Cardiac atrium fibroblast (primary cell): Measurements from ENCODE around the gene UPK3B. TPM values are rescaled to one million over a fixed set of nuclear protein-coding genes. Genes with fewer than 3 reads are reported as not detected.

Experiments
- total RNA-seq: library from RNA; depleted of rRNA; stranded (reverse); fragments of >200 nt; gene quantifications from 2 replicates; pipeline ENCODE4 v1.2.3, GENCODE V29; 2015

The UPK3B gene
- total RNA-seq = not detected in 2 replicates

DNA sequence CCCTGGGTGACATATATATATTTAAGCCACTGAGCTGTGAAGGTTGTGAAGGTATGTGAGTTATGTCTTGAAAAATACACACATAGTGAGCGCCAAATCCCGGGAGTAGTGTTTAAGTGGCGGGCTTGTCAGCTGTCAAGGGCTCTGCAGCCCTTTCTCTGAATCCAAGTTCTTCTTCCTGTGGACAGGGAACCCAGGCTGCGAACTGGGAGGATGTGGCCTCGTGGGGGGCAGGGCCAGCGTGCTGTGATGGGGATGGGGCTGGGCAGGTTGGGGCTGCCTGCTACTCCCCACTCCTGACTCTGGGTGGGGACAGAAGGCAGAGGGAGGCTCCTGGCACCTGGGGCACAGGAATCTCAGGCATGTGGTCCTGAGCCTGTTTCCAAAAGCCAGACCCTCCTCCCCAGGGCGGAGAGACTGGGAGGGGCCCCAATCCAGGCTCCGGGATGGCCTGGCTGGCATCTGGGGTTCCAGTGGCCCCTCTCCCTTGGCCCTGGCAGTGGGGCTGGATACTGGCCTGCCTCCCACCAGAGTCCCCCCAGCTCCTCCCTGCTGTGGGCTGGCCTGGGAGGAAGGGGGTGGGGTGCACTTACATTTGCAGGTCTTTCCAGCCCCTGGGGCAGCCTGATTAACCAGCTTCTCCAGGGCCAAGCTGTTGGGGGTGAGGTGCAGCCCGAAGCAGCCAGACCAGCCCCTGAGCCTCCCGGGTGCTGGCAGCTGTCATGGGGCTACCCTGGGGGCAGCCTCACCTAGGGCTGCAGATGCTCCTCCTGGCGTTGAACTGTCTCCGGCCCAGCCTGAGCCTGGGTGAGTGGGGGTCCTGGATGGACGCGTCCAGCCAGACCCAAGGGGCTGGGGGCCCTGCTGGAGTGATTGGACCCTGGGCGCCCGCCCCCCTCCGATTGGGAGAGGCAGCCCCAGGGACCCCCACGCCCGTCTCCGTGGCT is at the start of gene UPK3B:
TSS of gene UPK3B (plus strand) at position 622 of the 947 bp plus-strand sequence. CDS start at position 723, 101 bp downstream.

DNA sequence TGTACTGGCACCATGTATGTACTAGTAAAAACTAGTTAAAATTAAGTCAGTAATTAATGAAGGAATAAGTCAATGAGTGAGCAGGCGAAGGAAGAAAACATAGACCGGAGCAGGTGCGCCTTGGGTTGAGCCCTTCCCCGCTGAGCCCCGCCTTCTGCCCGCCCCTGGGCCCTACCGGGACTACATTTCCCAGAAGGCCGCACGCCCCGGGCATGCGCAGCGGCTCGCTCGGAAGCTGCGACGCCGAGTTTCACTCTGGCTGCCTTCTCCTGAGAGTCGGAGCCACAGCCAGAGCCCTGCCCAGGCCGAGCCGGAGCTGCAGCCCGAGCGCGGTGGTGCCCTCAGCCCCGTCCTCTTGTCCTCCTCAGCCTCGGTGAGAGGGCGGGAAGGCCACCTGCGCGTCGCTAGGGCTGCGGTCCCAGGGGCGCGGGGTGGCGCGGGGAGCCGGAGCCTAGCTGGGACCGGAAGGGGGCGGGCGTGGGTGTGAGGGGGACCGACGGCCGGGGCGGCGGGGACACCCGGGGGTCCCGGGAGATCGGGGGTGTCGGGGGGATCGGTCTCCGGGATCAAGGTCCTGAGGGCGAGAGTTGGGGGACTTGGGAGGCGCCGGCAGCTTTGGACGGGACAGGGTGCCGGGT is 48.8 kb upstream of the UPK3B start, which contains the start of gene DTX2:
TSS of gene DTX2 (plus strand) at position 246 of the 638 bp plus-strand sequence. CDS start 18,801 bp downstream, outside the sequence.

DNA sequence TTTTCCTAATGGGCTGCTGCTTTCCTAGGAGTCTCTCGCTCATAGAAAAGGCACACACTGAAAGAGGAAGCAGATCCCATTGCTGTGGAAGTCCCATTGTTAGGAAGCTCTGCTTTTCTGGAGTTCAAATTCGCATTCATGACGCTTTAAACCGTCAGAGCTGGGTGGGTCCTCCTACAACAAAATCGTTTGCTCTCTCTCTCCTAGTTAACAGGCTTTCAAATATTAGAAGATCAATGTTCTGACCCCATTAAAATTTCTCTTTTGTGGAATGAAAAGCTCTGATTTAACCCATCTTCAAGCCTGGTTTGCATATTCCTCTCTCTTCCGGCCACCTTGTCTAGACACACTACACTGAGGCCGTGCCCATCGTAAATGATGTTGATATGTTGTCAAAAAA is 32.8 kb downstream of the UPK3B start, which contains the start of gene SPDYE16:
TSS of gene SPDYE16 (minus strand) at position 101 of the 400 bp plus-strand sequence. CDS start 1,838 bp downstream, outside the sequence.

Other genes with a start within 250 kb of the UPK3B start
- 306 and 368 TPM in 2 replicates for gene HSPB1, start 207.9 kb upstream of the UPK3B start, total RNA-seq
- 59.4 and 80.5 TPM in 2 replicates for gene YWHAG, start 151.6 kb upstream of the UPK3B start, total RNA-seq
- gene SSC4D, start 100.9 kb upstream of the UPK3B start, total RNA-seq = 0.16 and 0.18 TPM in 2 replicates
- 0.54 and 2.3 TPM in 2 replicates for gene ZP3, start 85.6 kb upstream of the UPK3B start, total RNA-seq
- 9.9 and 12.8 TPM in 2 replicates for gene DTX2, start 48.8 kb upstream of the UPK3B start, total RNA-seq
- gene SPDYE16, start 32.7 kb downstream of the UPK3B start, total RNA-seq = not detected in 2 replicates
- 4.2 TPM in 2 replicates for gene POMZP3, start 116.7 kb downstream of the UPK3B start, total RNA-seq